WI38 (cell line): ENCODE measurements around the gene RBMS3.
"Not testable (repeated sequence)": the region's sequence is repeated elsewhere in the genome, so short reads cannot be mapped to it uniquely, and the experiment has no call there.

Experiments used
- H3K4me3 ChIP-seq: 2 replicates; pipeline ENCODE4 v1.5.1; 2011; ENCODE audit warnings: low read depth, mild to moderate bottlenecking, control low read depth, low read length
- CTCF ChIP-seq: IDR thresholded peaks from 2 replicates; pipeline ENCODE4 v1.5.1; 2012; ENCODE audit warnings: low read depth, mild to moderate bottlenecking, control low read depth, low read length

Gene RBMS3

GRCh38 chr3:29319262-29319661, 38.4 kb downstream of the RBMS3 start:
- no peak for TF ChIP-seq CTCF
- H3K4me3 ChIP-seq = no peak overlapping the region

GRCh38 chr3:29319798-29320197, 38.9 kb downstream of the RBMS3 start:
- H3K4me3 ChIP-seq = no peak overlapping the region
- no peak for TF ChIP-seq CTCF

- H3K4me3 ChIP-seq = no peak overlapping the region
These were observed 41.7 kb downstream of the RBMS3 start for GRCh38 chr3:29322586-29322985.

GRCh38 chr3:29324180-29324651, 43.3 kb downstream of the RBMS3 start:
- no peak for TF ChIP-seq CTCF
- peak overlapping the region; percentile 35 for H3K4me3 ChIP-seq

More at GRCh38 chr3:29322586-29322985, 41.7 kb downstream of the RBMS3 start:
- no peak for TF ChIP-seq CTCF

GRCh38 chr3:29326540-29326939, 45.7 kb downstream of the RBMS3 start:
- not testable (repeated sequence) for H3K4me3 ChIP-seq

DNA sequence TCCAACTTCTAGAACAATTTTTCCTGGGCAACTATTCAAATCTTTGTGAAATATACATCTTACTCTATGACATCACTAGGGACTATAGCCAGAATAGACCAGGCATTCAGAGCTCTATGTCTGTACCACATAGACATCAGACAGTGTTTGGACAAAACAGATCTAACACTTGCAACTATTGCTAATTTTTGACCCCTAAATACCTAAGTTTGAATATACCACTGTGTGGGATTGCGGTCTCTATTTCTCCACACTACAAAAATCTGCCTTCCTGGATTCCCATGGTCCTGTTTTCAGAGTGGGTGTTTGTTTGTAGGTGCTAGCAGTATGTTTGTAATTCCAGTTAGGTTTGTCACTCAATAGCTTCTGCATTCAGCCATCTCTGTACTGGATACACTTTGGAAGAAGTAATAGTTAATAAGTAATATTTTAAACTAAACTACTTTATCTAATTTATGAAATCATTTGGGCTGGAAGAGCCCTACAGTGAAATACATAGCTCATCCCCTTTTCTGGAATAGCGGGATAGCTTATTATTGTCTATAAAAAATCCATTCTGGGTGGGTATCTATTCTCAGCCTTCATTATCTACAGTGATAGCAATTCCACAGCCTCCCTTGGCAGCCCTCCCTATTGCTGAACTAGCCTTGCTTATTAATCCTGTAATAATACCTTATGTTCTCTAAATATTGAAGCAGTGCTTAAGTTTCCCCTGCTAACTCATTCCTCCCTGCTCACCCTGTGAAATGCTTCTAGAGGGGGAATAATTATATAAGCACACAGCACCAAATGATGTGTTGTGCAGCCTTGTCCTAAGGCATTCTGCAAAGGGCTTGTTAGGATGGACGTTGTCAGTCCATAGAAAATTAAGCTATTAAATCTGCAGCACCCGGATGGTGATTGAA, 49.4 kb downstream of the RBMS3 start:
- no peak overlapping the region for H3K4me3 ChIP-seq
- TF ChIP-seq CTCF = no peak

- TF ChIP-seq CTCF = no peak
These were observed 50.2 kb downstream of the RBMS3 start for GRCh38 chr3:29331035-29331434.

More at GRCh38 chr3:29331035-29331434, 50.2 kb downstream of the RBMS3 start:
- no peak overlapping the region for H3K4me3 ChIP-seq
